ENCODE results near the gene GLRX3.

DNA sequence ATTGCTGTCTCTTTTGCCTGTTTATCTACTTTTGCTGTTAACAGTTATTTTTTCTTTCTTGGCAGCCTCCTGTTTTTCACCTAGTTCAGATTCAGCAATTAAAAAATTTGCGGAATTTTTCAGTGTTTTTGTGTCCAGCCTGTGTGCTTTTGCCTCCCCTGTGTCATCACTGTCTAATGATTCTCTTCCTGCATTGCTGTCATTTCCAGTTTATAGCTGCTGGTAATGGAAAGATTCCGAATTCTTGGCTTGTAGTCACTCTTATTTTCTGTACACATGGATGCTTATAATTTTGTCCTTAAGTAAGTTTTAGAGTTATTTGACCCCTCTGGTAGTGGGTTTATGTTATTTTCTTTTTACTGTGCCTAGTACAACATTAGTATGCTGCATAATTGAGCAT lies 25.1 kb downstream of the GLRX3 start:
- TF ChIP-seq POLR2A (IDR thresholded peaks at IDR 0.05; ENCODE audit: low read depth, low read length) (no peak), CTCF (IDR thresholded peaks at IDR 0.05 in 2 of 3, conservative IDR thresholded peaks at IDR 0.05 in 1 of 3; ENCODE audit: control insufficient read depth in 2 of 3, extremely low read depth in 1 of 3, insufficient read depth in 1 of 3, low read depth in 3 of 3, low read length in 3 of 3) (no peak)
- TF ChIP-seq, protein P1, sequence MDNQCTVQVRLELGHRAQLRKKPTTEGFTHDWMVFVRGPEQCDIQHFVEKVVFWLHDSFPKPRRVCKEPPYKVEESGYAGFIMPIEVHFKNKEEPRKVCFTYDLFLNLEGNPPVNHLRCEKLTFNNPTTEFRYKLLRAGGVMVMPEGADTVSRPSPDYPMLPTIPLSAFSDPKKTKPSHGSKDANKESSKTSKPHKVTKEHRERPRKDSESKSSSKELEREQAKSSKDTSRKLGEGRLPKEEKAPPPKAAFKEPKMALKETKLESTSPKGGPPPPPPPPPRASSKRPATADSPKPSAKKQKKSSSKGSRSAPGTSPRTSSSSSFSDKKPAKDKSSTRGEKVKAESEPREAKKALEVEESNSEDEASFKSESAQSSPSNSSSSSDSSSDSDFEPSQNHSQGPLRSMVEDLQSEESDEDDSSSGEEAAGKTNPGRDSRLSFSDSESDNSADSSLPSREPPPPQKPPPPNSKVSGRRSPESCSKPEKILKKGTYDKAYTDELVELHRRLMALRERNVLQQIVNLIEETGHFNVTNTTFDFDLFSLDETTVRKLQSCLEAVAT (IDR thresholded peaks at IDR 0.05) = no peak
